GM19023 (cell line): ENCODE data around the gene C14orf132.

Experiments used
- ATAC-seq: cut with Tn5 transposase; IDR thresholded peaks from one replicate; pipeline ENCODE4 v1.9.1; 2021; ENCODE audit warnings: mild to moderate bottlenecking, moderate library complexity; ENCODE audit not compliant: unreplicated experiment

The C14orf132 gene

GRCh38 chr14:96117101-96117897, 78.1 kb downstream of the C14orf132 start:
- no peak for ATAC-seq

- no peak for ATAC-seq
These were observed 78.8 kb downstream of the C14orf132 start for GRCh38 chr14:96117960-96118359.

DNA sequence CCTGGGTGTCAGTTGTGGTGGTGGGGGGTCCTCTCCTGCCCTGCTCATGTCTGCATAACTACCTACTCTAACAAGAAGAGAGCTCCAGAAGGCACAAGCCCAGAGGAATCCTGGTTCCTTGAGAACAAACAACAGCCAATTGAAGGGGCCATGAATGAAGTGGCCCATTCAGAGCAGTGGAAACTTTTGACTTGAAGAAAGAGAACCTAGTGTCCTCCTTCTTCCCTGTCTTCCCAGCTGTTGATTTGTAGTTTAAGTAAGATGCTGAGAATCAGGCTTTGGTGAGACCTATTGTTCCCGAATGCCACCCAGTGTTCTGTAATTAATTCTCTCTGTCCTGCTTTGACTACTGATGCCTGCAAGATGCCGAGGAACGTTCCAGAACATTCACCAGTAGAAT, 79.2 kb downstream of the C14orf132 start:
- no peak for ATAC-seq

DNA sequence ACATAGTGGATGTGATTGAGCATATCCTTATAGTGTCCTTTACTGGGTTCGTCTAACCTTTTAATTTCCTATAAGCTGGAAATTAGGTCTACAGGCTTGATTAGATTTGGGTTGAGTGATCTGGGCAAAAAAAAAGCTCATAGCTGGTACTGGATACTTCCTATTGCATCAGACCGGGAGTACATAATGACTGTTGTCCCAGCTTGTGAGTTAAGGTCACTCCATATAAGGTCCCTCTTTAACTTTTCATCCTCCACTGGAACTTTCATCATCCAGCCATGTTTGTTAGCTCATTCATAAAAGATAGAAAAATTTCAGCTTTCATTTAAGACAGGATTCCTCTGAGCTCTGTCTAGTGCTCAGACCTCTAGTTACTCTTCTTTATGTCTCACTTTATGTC, 80.8 kb downstream of the C14orf132 start:
- ATAC-seq: no peak

DNA sequence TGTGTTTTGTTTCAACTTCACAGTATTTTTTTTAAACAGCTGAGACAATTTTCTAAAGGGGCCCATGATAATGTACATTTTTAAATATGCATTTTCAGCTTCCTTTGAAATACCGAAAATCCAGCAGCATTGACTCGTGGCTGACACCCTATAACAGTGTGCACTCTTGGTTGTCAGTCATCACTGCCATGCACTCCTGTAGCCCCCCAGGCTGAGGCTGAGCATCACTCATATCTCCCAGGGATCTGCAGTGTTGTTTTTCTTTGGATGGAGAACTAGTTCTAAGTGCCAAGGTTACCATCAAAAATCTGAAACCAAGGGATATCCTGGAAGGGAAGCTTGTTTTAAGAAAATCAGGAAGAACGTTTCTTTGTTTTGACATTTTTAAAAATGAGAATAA, 81.2 kb downstream of the C14orf132 start:
- no peak for ATAC-seq

DNA sequence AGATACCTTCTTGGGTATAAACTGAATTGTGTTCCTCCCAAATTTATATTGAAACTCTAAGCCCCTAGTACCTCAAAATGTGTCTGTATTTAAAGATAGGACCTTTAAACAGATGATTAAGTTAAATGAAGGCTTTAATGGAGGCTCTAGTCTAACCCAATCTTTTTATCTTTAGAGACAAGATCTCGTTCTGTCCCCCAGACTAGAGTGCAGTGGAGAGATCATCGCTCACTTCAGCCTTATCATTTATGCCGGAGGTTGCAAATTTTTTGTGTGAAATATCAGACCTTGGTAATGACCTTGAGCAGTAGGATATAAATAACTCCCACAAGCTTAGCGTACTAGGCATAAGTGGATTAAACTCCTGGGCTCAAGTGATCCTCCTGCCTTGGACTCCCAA, 81.8 kb downstream of the C14orf132 start:
- no peak for ATAC-seq

GRCh38 chr14:96121660-96122395, 82.7 kb downstream of the C14orf132 start:
- ATAC-seq: no peak

DNA sequence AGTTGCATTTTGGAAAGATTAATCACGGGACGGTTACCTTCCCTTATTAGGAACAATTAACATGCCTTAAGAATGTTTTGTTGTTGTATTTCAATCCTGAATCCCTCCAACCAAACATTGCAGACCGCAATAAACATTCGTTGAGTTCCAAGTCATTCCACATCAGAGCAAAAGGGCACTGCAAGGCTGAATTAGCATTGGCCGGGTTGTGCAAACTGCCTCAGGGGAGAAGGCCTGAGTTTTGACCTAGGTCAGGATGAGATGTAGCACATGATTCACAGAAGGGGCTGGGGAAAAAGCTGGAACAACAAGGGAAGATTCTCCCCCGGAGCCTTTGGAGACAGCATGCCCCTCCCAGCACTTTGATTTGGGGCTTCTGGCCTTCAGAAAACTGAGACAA, 83.3 kb downstream of the C14orf132 start:
- no peak for ATAC-seq

DNA sequence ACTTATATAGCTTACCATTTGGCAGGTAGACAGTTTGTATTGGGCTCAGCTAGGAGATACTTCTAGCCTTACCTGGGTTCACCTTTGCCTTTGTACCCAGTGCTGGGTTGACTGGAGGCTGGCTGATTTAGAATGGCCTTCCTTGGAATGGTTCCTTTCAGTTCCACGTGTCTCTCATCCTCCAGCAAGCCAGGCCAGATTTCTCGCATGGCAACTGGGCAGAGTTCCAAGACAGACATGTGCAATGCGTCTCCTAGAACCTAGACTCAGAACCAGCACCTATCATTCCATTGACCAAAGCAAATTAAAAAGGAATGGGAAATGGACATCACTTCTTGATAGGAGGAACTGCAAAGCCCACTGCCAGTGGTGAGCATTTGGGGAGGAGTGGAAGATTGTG, 86.4 kb downstream of the C14orf132 start:
- ATAC-seq: no peak

- no peak for ATAC-seq
These were observed 87.2 kb downstream of the C14orf132 start for GRCh38 chr14:96126339-96126782.

GRCh38 chr14:96126783-96127271, 87.7 kb downstream of the C14orf132 start:
- no peak for ATAC-seq

GRCh38 chr14:96129128-96129736, 90.1 kb downstream of the C14orf132 start:
- no peak for ATAC-seq

DNA sequence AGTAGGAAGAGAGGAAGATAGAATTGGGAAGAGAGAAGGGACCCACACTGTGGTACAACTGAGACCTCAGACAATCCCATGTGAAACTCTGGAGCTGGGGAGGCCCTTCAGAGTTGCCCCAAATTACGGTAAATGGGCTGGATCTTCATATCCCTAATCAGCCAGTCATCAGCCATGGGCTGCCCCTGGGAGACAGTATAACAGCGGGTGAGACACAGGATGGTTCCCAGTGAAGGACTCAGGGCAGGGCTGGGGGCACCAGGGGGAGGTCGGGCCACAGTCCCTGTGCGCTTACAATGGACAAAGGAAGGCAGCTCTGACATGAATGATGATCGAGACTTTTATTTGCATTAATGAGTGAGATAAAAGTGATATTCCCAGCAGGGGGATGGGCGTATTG, 91.2 kb downstream of the C14orf132 start:
- ATAC-seq: no peak

GRCh38 chr14:96130854-96131253, 91.7 kb downstream of the C14orf132 start:
- no peak for ATAC-seq

- no peak for ATAC-seq
These were observed 92.7 kb downstream of the C14orf132 start for GRCh38 chr14:96131836-96132235.

DNA sequence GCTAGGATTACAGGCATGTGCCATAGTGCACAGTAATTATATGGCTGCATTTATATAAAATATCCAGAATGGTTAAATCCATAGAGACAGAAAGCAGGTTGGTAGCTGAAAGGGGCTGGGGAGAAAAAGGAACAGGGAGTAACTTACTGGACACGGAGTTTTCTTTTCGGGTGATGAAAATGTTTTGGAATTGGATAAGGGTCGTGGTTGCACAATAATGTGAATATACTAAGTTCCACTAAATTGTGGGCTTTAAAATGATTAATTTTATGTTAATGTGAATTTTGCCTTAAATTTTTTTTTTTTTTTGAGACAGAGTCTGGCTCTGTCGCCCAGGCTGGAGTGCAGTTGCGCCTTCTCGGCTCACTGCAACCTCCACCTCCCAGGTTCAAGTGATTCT, 95.3 kb downstream of the C14orf132 start:
- ATAC-seq: no peak

GRCh38 chr14:96135285-96135684, 96.1 kb downstream of the C14orf132 start:
- ATAC-seq: no peak

GRCh38 chr14:96136371-96137005, 97.3 kb downstream of the C14orf132 start:
- no peak for ATAC-seq

DNA sequence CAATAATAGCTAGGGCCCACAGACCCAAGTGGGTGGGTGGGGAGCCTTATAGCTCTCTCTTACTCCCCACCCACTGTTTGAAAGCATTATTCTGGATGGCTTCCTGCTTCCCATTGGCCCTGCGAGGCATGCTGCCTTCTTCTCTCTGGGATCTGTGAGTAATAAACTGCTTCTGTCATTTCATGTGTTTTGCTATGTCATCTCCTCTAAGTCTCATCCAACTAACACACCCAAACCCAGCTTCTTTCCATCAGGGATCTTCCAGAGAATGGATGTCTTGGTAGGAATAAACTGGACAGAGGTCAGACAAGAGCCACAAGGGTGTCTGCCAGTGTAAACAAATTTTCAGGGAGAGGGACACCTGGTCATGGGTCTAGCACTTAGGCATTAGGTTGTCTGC, 99.1 kb downstream of the C14orf132 start:
- no peak for ATAC-seq

DNA sequence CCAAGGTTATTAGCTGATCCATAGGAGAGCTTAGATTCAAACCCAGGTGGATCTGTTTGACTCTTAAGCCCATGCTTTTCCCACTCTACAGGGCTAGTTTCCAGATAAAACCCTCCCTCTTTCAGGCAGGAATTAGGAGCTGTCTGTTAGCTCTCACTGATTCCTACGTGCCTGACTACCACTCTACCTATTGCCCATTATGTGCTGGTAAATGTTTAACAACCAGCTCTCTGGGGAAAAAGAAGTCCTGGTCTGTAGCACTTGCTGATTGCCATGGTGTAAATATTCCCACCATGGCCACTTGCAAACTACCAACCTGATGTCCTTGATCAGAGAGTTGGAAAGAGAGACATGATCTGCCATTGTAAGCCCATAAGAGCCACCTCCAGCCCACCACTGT, 100.0 kb downstream of the C14orf132 start:
- ATAC-seq: no peak

GRCh38 chr14:96139879-96140278, 100.7 kb downstream of the C14orf132 start:
- no peak for ATAC-seq
